CD14-positive monocyte (primary cell): ENCODE data around the gene MRGPRD. TPM values are rescaled to one million over a fixed set of nuclear protein-coding genes. Genes with fewer than 3 reads are reported as not detected.

Source experiments
- DNase-seq, 3 donors: peaks; one replicate each; pipeline ENCODE4 v3.0.0-alpha.2; 2011 to 2022
- H2AFZ ChIP-seq: 2 replicates; pipeline ENCODE4 v1.6.0; 2012; ENCODE audit warnings: mild to moderate bottlenecking, low read depth, low read length, inconsistent platforms; ENCODE audit not compliant: insufficient read depth, poor library complexity, severe bottlenecking
- H3K27ac ChIP-seq, 2 donors: 1 replicate in 1 of 2; 2 replicates in 1 of 2; pipeline ENCODE4 v1.5.1; 2012 to 2013; ENCODE audit warnings: low read length in 2 of 2, control low read depth in 1 of 2, inconsistent platforms in 1 of 2, low read depth in 1 of 2, mild to moderate bottlenecking in 1 of 2
- H3K27me3 ChIP-seq, 2 donors: one replicate each; pipeline versions ENCODE4 v1.6.0 to v1.6.1; 2011 to 2013; ENCODE audit warnings: low read length in 2 of 2; ENCODE audit not compliant: control insufficient read depth in 2 of 2, insufficient read depth in 2 of 2
- H3K36me3 ChIP-seq, 2 donors: replicated peaks in 1 of 2; 1 replicate in 1 of 2; 2 replicates in 1 of 2; pipeline versions ENCODE4 v1.5.1 to v1.6.1; 2012 to 2013; ENCODE audit warnings: low read length in 2 of 2, control low read depth in 1 of 2, inconsistent platforms in 1 of 2, mild to moderate bottlenecking in 1 of 2; ENCODE audit not compliant: insufficient read depth in 2 of 2, control insufficient read depth in 1 of 2
- H3K4me1 ChIP-seq, 2 donors: 1 replicate in 1 of 2; 2 replicates in 1 of 2; pipeline versions ENCODE4 v1.5.1 to v1.6.1; 2012 to 2013; ENCODE audit warnings: low read length in 2 of 2, control low read depth in 1 of 2, inconsistent platforms in 1 of 2, mild to moderate bottlenecking in 1 of 2, moderate library complexity in 1 of 2; ENCODE audit not compliant: insufficient read depth in 2 of 2, control insufficient read depth in 1 of 2
- H3K4me2 ChIP-seq: replicated peaks from 2 replicates; pipeline ENCODE3; 2012; ENCODE audit warnings: low read length, moderate library complexity, mild to moderate bottlenecking; ENCODE audit not compliant: poor library complexity, severe bottlenecking; ENCODE audit errors: extremely low read depth
- H3K4me3 ChIP-seq, 3 experiments: fragments of 200-600 bp in 1 of 3; sonication (generic) in 1 of 3; replicated peaks in 1 of 3; 1 replicate in 2 of 3; 2 replicates in 1 of 3; pipeline ENCODE4 v1.5.1; 2011 to 2013; ENCODE audit warnings: low read length in 3 of 3, mild to moderate bottlenecking in 3 of 3, control low read depth in 2 of 3, low read depth in 2 of 3, inconsistent platforms in 1 of 3, moderate library complexity in 1 of 3
- H3K79me2 ChIP-seq: 2 replicates; pipeline ENCODE4 v1.6.0; 2012; ENCODE audit warnings: mild to moderate bottlenecking, control low read depth, inconsistent platforms, low read length, moderate library complexity; ENCODE audit not compliant: insufficient read depth
- H3K9ac ChIP-seq: 2 replicates; pipeline ENCODE4 v1.6.0; 2017; ENCODE audit warnings: low read length, mild to moderate bottlenecking; ENCODE audit not compliant: insufficient read depth, poor library complexity, severe bottlenecking
- H3K9me3 ChIP-seq, 2 donors: replicated peaks in 1 of 2; 1 replicate in 1 of 2; 2 replicates in 1 of 2; pipeline versions ENCODE4 v1.5.1 to v1.6.1; 2012 to 2013; ENCODE audit warnings: low read length in 2 of 2, control low read depth in 1 of 2; ENCODE audit not compliant: control insufficient read depth in 1 of 2, insufficient read depth in 1 of 2
- H4K20me1 ChIP-seq: 2 replicates; pipeline ENCODE4 v1.6.0; 2012; ENCODE audit warnings: mild to moderate bottlenecking, low read length, control low read depth, moderate library complexity; ENCODE audit not compliant: insufficient read depth
- H3K27ac Mint-ChIP-seq, 7 donors: one replicate each; pipeline ENCODE4 v1.8.0; 2020; ENCODE audit warnings: mild to moderate bottlenecking in 7 of 7, mixed read lengths in 7 of 7, moderate library complexity in 6 of 7, inconsistent platforms in 2 of 7
- H3K27me3 Mint-ChIP-seq, 3 donors: one replicate each; pipeline ENCODE4 v1.8.0; 2021 to 2022; ENCODE audit warnings: low read depth in 3 of 3, mild to moderate bottlenecking in 3 of 3, mixed read lengths in 3 of 3, moderate library complexity in 3 of 3, inconsistent platforms in 1 of 3
- H3K36me3 Mint-ChIP-seq, 2 donors: one replicate each; pipeline ENCODE4 v1.8.0; 2020; ENCODE audit warnings: mixed read lengths in 2 of 2, inconsistent platforms in 1 of 2, mild to moderate bottlenecking in 1 of 2
- H3K4me1 Mint-ChIP-seq: one replicate; pipeline ENCODE4 v1.8.0; 2020; ENCODE audit warnings: mild to moderate bottlenecking, mixed read lengths
- H3K4me3 Mint-ChIP-seq, 2 donors: one replicate each; pipeline ENCODE4 v1.8.0; 2020; ENCODE audit warnings: mild to moderate bottlenecking in 2 of 2, mixed read lengths in 2 of 2, moderate library complexity in 1 of 2
- H3K9me3 Mint-ChIP-seq, 7 donors: one replicate each; pipeline ENCODE4 v1.8.0; 2020 to 2022; ENCODE audit warnings: mixed read lengths in 7 of 7, mild to moderate bottlenecking in 6 of 7, moderate library complexity in 6 of 7, inconsistent platforms in 2 of 7
- WGBS: methylation state at CpG from one replicate; pipeline ENCODE4 v1.1.5; 2013; ENCODE audit warnings: missing lambda C conversion rate; ENCODE audit not compliant: insufficient coverage; 5-methylcytosine and 5-hydroxymethylcytosine counted together
- intact Hi-C, 2 donors: fragments of 100-400 bp; cut with micrococcal nuclease; formaldehyde crosslinking; loops; one replicate each; pipeline versions ENCODE4 v1.15.0 to v1.15.1; 2023
- polyA plus RNA-seq, 3 donors: library from polyadenylated mRNA; depleted of rRNA in 1 of 3; unstranded in 2 of 3; stranded (reverse) in 1 of 3; fragments of 300-500 nt in 2 of 3; fragments of >200 nt in 1 of 3; fragmentation: Illumina TruSeq in 2 of 3; gene quantifications; 1 replicate in 2 of 3; 2 replicates in 1 of 3; pipeline ENCODE4 v1.2.3, GENCODE V29; 2012 to 2021
- TF ChIP-seq, protein P1 (sequence below): fragments of 200-600 bp; IDR thresholded peaks from one replicate; pipeline ENCODE4 v1.8.0; 2022; ENCODE audit warnings: antibody characterized with exemption, mild to moderate bottlenecking

The MRGPRD gene
- polyA plus RNA-seq, 3 donors, result not detected

- intact Hi-C loops, result no loop called here
- H3K79me2 ChIP-seq, result no peaks in the 10 kb centered on the region
- peaks cover 5% of the 10 kb centered on the region in 2 donors for H3K4me1 ChIP-seq
- no peaks in the 10 kb centered on the region for H3K36me3 Mint-ChIP-seq
- no peak overlapping the region for H3K9ac ChIP-seq
- H3K4me3 ChIP-seq, result no peak overlapping the region
- peaks cover 8% of the 10 kb centered on the region for H3K4me1 Mint-ChIP-seq
- no peaks in the 10 kb centered on the region for H3K36me3 ChIP-seq
- H3K27ac Mint-ChIP-seq, result no peak overlapping the region
- TF ChIP-seq, protein P1, sequence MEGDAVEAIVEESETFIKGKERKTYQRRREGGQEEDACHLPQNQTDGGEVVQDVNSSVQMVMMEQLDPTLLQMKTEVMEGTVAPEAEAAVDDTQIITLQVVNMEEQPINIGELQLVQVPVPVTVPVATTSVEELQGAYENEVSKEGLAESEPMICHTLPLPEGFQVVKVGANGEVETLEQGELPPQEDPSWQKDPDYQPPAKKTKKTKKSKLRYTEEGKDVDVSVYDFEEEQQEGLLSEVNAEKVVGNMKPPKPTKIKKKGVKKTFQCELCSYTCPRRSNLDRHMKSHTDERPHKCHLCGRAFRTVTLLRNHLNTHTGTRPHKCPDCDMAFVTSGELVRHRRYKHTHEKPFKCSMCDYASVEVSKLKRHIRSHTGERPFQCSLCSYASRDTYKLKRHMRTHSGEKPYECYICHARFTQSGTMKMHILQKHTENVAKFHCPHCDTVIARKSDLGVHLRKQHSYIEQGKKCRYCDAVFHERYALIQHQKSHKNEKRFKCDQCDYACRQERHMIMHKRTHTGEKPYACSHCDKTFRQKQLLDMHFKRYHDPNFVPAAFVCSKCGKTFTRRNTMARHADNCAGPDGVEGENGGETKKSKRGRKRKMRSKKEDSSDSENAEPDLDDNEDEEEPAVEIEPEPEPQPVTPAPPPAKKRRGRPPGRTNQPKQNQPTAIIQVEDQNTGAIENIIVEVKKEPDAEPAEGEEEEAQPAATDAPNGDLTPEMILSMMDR, result no peak
- no peak overlapping the region for H3K4me2 ChIP-seq
- H3K27me3 Mint-ChIP-seq, result peaks cover 3 to 8% (median 3%) of the 10 kb centered on the region in 3 donors
- no peaks in the 10 kb centered on the region for H3K9me3 ChIP-seq
- no peak overlapping the region for H2AFZ ChIP-seq
- DNase-seq, result no peak
- no peaks in the 10 kb centered on the region for H3K27me3 ChIP-seq
- peaks cover 0 to 9% (median 3%) of the 10 kb centered on the region in 7 donors for H3K9me3 Mint-ChIP-seq
- no peak overlapping the region for H3K27ac ChIP-seq
- no peaks in the 10 kb centered on the region for H4K20me1 ChIP-seq
- H3K4me3 Mint-ChIP-seq, result no peak overlapping the region
- 90% methylated on average over 4 of the region's 8 CpGs for WGBS
Observed at GRCh38 chr11:68961245-68961644, 19.5 kb downstream of the MRGPRD start.

DNA sequence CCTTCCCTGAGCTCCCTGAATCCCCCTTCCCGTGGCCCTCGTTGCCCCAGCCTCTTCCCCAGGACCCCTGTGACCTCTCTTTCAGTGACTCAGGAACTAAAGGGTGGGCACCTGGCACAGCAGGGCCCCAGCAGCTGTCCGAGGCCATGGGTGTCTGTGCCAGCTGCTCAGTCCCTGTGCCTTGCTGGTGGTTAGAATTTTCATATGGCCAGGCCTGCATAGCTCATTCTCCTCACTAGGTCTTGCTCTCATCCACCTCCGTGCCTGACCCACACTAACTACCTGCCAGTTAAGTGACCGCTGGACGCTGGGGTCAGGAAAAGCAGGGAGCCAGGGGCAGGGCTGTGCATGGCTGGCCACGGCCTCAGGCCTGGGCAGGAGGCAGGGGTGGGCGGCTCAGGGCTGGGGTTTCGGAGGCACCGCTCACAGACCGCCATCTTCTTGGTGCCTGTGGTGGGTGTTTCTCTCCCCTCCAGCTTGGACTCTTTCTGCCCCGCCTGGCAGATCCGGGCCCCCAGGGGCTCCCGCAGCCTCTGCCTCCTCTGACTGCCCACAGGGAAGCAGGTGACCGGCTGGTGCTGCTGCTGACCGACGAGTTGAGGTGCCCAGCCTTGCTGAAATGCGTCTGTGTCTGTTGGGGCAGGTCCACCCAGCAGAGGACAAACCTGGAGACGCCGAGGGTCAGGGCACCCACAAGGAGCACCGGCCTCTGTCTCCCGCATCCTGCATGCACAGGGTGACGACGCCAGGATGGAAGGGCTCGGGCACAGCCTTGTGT lies 20.3 kb downstream of the MRGPRD start:
- H3K36me3 ChIP-seq, result no peaks in the 10 kb centered on the region
- no peak overlapping the region for H2AFZ ChIP-seq
- TF ChIP-seq, protein P1, result no peak
- H3K79me2 ChIP-seq, result no peaks in the 10 kb centered on the region
- no peaks in the 10 kb centered on the region for H3K9me3 ChIP-seq
- H3K27me3 ChIP-seq, result no peaks in the 10 kb centered on the region
- no peaks in the 10 kb centered on the region for H3K36me3 Mint-ChIP-seq
- no peak overlapping the region for H3K4me2 ChIP-seq
- H3K4me1 ChIP-seq, result peaks cover 10% of the 10 kb centered on the region in 2 donors
- intact Hi-C loops, result loop anchor here in 1 of 2 donors (1.0 kb wide), 1 partner anchor 11 kb away; no protein-coding TSS in a partner anchor
- no peak for DNase-seq
- H4K20me1 ChIP-seq, result no peaks in the 10 kb centered on the region
- no peak overlapping the region for H3K27ac ChIP-seq
- WGBS, result 93% methylated on average over 19 of the region's 25 CpGs
- H3K27ac Mint-ChIP-seq, result peak overlapping the region in 1 of 7 donors; percentile 21
- H3K9ac ChIP-seq, result no peak overlapping the region
- H3K4me3 Mint-ChIP-seq, result no peak overlapping the region
- H3K9me3 Mint-ChIP-seq, result peaks cover 0 to 9% (median 3%) of the 10 kb centered on the region in 7 donors
- no peak overlapping the region for H3K4me3 ChIP-seq
- peaks cover 11% of the 10 kb centered on the region for H3K4me1 Mint-ChIP-seq
- peaks cover 1 to 8% (median 2%) of the 10 kb centered on the region in 3 donors for H3K27me3 Mint-ChIP-seq
